ENCODE data around the gene OR3A2.

DNA sequence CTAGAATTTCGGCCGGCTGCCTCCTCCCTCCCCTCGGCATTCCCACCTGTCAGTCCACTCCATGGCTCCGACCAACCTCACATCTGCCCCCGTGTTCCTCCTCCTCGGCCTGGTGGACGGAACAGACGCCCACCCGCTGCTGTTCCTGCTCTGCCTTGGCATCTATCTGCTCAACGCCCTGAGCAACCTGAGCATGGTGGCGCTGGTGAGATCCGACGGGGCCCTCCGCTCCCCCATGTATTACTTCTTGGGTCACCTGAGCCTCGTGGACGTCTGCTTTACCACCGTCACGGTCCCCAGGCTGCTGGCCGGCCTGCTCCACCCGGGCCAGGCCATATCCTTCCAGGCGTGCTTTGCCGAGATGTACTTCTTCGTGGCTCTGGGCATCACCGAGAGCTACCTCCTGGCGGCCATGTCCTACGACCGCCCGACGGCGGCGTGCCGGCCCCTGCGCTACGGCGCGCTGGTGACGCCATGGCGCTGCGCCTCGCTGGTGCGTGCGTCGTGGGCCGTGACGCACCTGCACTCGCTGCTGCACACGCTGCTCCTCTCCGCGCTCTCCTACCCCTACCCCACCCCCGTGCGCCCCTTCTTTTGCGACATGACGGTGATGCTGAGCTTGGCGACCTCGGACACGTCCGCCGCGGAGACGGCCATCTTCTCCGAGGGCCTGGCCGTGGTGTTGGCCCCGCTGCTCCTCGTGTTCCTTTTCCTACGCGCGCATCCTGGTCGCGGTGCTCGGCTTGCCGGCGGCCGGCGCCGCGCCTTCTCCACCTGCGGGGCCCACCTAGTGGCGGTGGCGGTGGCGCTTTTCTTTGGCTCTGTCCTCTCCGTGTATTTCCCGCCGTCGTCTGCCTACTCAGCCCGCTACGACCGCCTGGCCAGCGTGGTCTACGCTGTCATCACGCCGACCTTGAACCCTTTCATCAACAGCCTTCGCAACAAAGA lies at the start of gene OR3A2:
- TF ChIP-seq, protein P1, sequence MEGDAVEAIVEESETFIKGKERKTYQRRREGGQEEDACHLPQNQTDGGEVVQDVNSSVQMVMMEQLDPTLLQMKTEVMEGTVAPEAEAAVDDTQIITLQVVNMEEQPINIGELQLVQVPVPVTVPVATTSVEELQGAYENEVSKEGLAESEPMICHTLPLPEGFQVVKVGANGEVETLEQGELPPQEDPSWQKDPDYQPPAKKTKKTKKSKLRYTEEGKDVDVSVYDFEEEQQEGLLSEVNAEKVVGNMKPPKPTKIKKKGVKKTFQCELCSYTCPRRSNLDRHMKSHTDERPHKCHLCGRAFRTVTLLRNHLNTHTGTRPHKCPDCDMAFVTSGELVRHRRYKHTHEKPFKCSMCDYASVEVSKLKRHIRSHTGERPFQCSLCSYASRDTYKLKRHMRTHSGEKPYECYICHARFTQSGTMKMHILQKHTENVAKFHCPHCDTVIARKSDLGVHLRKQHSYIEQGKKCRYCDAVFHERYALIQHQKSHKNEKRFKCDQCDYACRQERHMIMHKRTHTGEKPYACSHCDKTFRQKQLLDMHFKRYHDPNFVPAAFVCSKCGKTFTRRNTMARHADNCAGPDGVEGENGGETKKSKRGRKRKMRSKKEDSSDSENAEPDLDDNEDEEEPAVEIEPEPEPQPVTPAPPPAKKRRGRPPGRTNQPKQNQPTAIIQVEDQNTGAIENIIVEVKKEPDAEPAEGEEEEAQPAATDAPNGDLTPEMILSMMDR (IDR thresholded peaks at IDR 0.05) = no peak
- TF ChIP-seq POLR2A (IDR thresholded peaks at IDR 0.05) = no peak
